Hepatocyte (in vitro differentiated cells): ENCODE data around the gene GGT6. TPM values are rescaled to one million over a fixed set of nuclear protein-coding genes. Genes with fewer than 3 reads are reported as not detected.

Source experiments
- DNase-seq: peaks from one replicate; pipeline ENCODE4 v3.0.0-alpha.2; 2016; ENCODE audit warnings: low spot score
- H2AFZ ChIP-seq: fragments of 200-600 bp; sonication (generic); 2 replicates; pipeline ENCODE4 v1.6.0; 2016; ENCODE audit warnings: antibody characterized with exemption, mild to moderate bottlenecking
- H3K27ac ChIP-seq: fragments of 200-600 bp; sonication (generic); 2 replicates; pipeline ENCODE4 v1.5.1; 2016; ENCODE audit warnings: mild to moderate bottlenecking
- H3K27me3 ChIP-seq: fragments of 200-600 bp; sonication (generic); 2 replicates; pipeline ENCODE4 v1.6.1; 2016
- H3K36me3 ChIP-seq: fragments of 200-600 bp; sonication (generic); replicated peaks from 2 replicates; pipeline ENCODE4 v1.5.1; 2016; ENCODE audit warnings: low read depth; ENCODE audit not compliant: insufficient read depth
- H3K4me1 ChIP-seq: fragments of 200-600 bp; sonication (generic); 2 replicates; pipeline ENCODE4 v1.5.1; 2016; ENCODE audit warnings: mild to moderate bottlenecking, moderate library complexity; ENCODE audit not compliant: insufficient read depth
- H3K4me2 ChIP-seq: fragments of 200-600 bp; sonication (generic); 2 replicates; pipeline ENCODE4 v1.6.0; 2016
- H3K4me3 ChIP-seq: fragments of 200-600 bp; sonication (generic); 2 replicates; pipeline ENCODE4 v1.5.1; 2016; ENCODE audit warnings: mild to moderate bottlenecking
- H3K79me2 ChIP-seq: fragments of 200-600 bp; sonication (generic); 2 replicates; pipeline ENCODE4 v1.6.0; 2017; ENCODE audit warnings: mild to moderate bottlenecking
- H3K9me2 ChIP-seq: fragments of 200-600 bp; sonication (generic); replicated peaks from 2 replicates; pipeline ENCODE4 v1.6.0; 2017; ENCODE audit warnings: mild to moderate bottlenecking; ENCODE audit not compliant: insufficient read depth
- H3K9me3 ChIP-seq: fragments of 200-600 bp; sonication (generic); 2 replicates; pipeline ENCODE4 v1.5.1; 2016; ENCODE audit warnings: low read depth, mild to moderate bottlenecking
- H4K20me1 ChIP-seq: fragments of 200-600 bp; sonication (generic); 2 replicates; pipeline ENCODE4 v1.6.0; 2016; ENCODE audit warnings: mild to moderate bottlenecking; ENCODE audit not compliant: insufficient read depth, poor library complexity, severe bottlenecking
- EZH2 ChIP-seq: fragments of 200-600 bp; sonication (generic); IDR thresholded peaks from 2 replicates; pipeline ENCODE4 v1.6.1; 2016; ENCODE audit warnings: antibody characterized with exemption, mild to moderate bottlenecking, borderline replicate concordance
- EZH2phosphoT487 ChIP-seq: fragments of 200-600 bp; sonication (generic); IDR thresholded peaks from one replicate; pipeline ENCODE4 v1.6.1; 2018; ENCODE audit warnings: antibody characterized with exemption, mild to moderate bottlenecking, low read depth, moderate library complexity; ENCODE audit not compliant: unreplicated experiment, severe bottlenecking
- WGBS: methylation state at CpG from one replicate; pipeline ENCODE4 v1.1.6; 2016; ENCODE audit warnings: low lambda C conversion rate; ENCODE audit errors: missing lambda C conversion rate; 5-methylcytosine and 5-hydroxymethylcytosine counted together
- polyA plus RNA-seq: library from polyadenylated mRNA; unstranded; fragments of >200 nt; fragmentation: Nextera tagmentation; extraction: Ambion mirVana; gene quantifications from 2 replicates; pipeline ENCODE4 v1.2.1, GENCODE V29; 2016
- total RNA-seq: library from RNA; depleted of rRNA; stranded (reverse); fragments of >200 nt; gene quantifications from 2 replicates; pipeline ENCODE4 v1.2.3, GENCODE V29; 2014
- TF ChIP-seq, protein P1 (sequence below): fragments of 200-600 bp; sonication (generic); IDR thresholded peaks from 2 replicates; pipeline ENCODE4 v1.5.1; 2016; ENCODE audit warnings: antibody characterized with exemption, mild to moderate bottlenecking; ENCODE audit not compliant: poor library complexity

Gene GGT6
- total and polyA plus RNA-seq, 2 experiments from 2014 or later, result not detected

GRCh38 chr17:4554997-4555799 lies 5.2 kb downstream of the GGT6 start, which contains the start of gene MYBBP1A:
Gene MYBBP1A, minus strand, starts transcription at chr17:4555384. Its CDS starts 60 bp downstream, at chr17:4555324.
- H3K27ac ChIP-seq, result peak within 1 kb of the TSS; percentile 90
- H3K79me2 ChIP-seq, result peaks cover 21% of the 10 kb centered on the region
- TF ChIP-seq EZH2, result no peak
- TF ChIP-seq, protein P1, sequence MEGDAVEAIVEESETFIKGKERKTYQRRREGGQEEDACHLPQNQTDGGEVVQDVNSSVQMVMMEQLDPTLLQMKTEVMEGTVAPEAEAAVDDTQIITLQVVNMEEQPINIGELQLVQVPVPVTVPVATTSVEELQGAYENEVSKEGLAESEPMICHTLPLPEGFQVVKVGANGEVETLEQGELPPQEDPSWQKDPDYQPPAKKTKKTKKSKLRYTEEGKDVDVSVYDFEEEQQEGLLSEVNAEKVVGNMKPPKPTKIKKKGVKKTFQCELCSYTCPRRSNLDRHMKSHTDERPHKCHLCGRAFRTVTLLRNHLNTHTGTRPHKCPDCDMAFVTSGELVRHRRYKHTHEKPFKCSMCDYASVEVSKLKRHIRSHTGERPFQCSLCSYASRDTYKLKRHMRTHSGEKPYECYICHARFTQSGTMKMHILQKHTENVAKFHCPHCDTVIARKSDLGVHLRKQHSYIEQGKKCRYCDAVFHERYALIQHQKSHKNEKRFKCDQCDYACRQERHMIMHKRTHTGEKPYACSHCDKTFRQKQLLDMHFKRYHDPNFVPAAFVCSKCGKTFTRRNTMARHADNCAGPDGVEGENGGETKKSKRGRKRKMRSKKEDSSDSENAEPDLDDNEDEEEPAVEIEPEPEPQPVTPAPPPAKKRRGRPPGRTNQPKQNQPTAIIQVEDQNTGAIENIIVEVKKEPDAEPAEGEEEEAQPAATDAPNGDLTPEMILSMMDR, result peak; percentile 49
- peak; percentile 99 for DNase-seq
- H3K27me3 ChIP-seq, result no peaks in the 10 kb centered on the region
- no peaks in the 10 kb centered on the region for H3K9me3 ChIP-seq
- H3K4me2 ChIP-seq, result peak within 1 kb of the TSS; percentile 90
- H3K36me3 ChIP-seq, result no peaks in the 10 kb centered on the region
- no peaks in the 10 kb centered on the region for H4K20me1 ChIP-seq
- H3K4me3 ChIP-seq, result peak within 1 kb of the TSS; percentile 79
- H3K9me2 ChIP-seq, result no peaks in the 10 kb centered on the region
- peaks cover 14% of the 10 kb centered on the region for H3K4me1 ChIP-seq
- under 1% methylated on average over 67 of the region's 69 CpGs for WGBS
- peak within 1 kb of the TSS; percentile 89 for H2AFZ ChIP-seq

- Histone ChIP-seq H3K9me2 (no peaks in the 10 kb centered on the region), H3K4me3 (peak overlapping the region; percentile 59), H3K9me3 (no peaks in the 10 kb centered on the region), H3K4me1 (peaks cover 14% of the 10 kb centered on the region), H2AFZ (peak overlapping the region; percentile 89), H3K27me3 (no peaks in the 10 kb centered on the region), H3K79me2 (peaks cover 21% of the 10 kb centered on the region), H4K20me1 (no peaks in the 10 kb centered on the region), H3K27ac (no peak overlapping the region), H3K4me2 (peak overlapping the region; percentile 90), H3K36me3 (no peaks in the 10 kb centered on the region)
- 18% methylated on average over 18 of the region's 18 CpGs for WGBS
- no peak for DNase-seq
- TF ChIP-seq, protein P1, result no peak
- TF ChIP-seq EZH2 (no peak), EZH2phosphoT487 (no peak)
These were observed 5.9 kb downstream of the GGT6 start for GRCh38 chr17:4554441-4554996.

DNA sequence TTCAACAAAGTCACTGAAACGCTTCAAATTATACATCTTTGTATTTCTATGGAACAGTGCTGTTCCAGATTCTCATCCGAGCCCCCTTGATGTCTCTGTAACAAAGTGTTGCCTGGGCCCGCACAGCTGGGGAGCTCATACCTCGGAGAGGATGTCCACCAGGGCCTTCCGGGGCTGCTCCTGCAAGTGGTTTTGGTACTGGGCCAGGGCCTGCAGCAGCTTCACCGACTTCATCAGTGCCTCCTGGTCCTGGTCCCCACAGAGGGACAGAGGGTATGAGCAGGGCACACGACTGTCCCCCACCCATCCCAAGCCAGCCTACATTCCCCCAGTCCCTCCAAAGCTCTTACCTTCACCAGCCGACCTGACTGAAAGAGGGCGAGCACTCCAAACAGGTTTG lies 6.7 kb downstream of the GGT6 start:
- no peaks in the 10 kb centered on the region for H3K9me2 ChIP-seq
- H3K79me2 ChIP-seq, result peaks cover 21% of the 10 kb centered on the region
- H3K36me3 ChIP-seq, result no peaks in the 10 kb centered on the region
- no peaks in the 10 kb centered on the region for H3K27me3 ChIP-seq
- H3K4me1 ChIP-seq, result peaks cover 14% of the 10 kb centered on the region
- H4K20me1 ChIP-seq, result no peaks in the 10 kb centered on the region
- no peak overlapping the region for H3K4me3 ChIP-seq
- WGBS, result 91% methylated on average over 8 of the region's 9 CpGs
- TF ChIP-seq, protein P1, result no peak
- TF ChIP-seq EZH2 (no peak), EZH2phosphoT487 (no peak)
- no peak overlapping the region for H3K27ac ChIP-seq
- no peaks in the 10 kb centered on the region for H3K9me3 ChIP-seq
- H2AFZ ChIP-seq, result no peak overlapping the region
- H3K4me2 ChIP-seq, result peak overlapping the region; percentile 90
- DNase-seq, result no peak
